Central memory CD4-positive, alpha-beta T cell (primary cell): ENCODE measurements around the gene CACNA2D2.
A peak's percentile ranks its signal among the peaks of the same experiment; 100 is the strongest.

ENCODE experiments used
- DNase-seq: peaks from one replicate; pipeline ENCODE4 v3.0.0; 2022

The CACNA2D2 gene

DNA sequence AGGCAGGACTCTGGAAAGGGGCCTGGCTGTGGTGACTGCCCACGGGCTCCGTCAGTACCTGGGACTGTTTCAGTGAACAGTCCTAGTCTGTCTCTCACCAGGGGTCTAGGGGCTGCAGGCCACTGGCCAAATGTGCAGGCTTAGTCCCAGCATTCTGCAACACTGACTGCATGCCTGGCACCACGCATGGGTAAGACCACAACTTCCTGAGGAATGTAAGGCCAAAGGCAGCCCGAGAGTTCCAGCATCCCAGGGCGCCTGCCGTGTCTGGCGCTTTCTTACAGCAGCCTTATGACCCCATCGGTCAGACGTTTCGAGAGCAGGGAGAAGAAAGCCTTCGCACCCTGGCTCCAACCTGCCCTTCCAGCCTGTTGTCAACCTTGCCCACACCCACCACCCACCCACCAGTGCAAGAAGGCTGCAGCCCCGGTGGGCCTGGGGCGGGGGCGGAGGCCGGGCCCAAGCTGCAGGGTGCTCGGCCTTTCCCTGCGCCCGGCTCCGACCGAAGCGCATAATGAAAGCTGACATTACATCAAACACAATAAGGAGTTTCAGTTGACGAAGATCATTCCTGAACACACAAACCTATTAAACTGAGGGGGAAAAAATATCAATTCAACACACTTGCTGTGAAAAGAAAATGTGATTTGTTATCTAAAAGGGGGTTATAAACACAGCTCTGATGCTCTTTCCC, 114.6 kb downstream of the CACNA2D2 start:
- no peak for DNase-seq

DNA sequence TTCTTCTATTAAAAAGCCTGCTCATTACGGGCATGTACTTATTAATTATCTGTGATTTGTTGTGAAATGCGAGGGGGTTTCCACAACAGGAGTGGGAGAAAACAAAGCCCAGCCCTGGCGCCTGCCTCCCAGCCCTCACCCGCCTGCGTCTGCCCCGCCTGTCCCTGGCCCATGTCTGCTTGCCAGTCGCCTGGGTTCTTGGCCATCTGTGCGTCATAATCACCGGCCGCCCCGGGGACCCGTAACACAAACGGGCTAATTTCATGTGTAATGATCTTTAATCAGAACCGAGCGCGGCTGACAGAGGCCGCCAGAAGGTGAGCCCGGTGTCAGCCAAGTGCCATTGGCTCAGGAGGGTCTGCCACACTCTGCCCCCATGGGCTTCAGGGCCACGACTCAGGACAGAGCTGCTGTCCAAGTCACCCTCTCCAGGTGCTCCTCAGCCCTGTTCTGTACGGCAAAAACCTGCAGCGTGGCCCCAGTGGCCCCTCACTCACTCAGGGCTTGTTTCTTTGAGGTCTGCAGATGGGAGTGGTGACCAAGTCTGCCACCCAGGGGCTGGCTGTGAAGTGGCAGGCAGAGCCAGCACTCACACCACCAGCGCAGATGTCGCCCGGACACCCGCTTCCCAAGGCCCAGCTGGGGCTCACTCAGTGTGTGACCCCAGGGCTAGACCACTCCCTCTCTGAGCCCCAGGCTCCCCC, 115.3 kb downstream of the CACNA2D2 start:
- no peak for DNase-seq

DNA sequence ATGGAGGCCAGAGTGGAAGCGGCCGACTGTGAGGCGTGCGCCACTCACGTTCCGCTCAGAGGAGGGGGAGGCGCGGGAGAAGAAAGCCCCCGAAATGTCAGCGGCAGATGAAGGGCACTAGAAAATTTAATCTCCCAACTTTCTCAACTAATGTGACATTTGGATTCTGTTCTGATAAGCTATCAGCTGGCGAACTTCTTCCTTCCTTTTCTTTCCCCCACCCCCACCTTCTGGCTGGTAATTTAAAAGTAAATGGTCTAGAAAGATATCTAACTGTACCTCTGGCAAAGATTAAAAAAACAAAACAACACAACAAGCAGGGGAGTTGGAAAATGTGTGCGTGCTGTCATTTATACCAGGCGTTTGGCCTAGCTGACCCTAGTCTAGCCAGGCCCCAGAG, 117.7 kb downstream of the CACNA2D2 start:
- DNase-seq, result no peak

DNA sequence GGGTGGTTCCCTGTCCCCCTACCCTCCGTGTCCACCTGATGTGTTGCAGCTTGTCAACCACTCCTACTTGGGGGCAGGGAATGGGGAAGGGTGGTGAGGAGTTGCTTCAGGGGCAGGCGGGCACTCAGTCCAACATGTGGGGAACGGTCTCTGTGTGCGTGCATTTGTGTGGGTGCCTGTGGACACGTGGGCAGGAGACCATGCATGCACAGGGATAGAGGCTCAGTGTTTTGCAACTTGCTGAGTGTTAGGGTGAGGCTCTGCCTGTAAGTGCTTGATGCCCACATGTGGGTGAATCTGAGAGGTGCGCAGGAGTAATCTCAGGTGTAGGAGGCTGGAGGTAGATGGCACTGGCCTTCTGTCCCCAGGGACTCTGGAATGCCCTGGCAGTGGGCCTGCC, 119.7 kb downstream of the CACNA2D2 start:
- DNase-seq, result no peak

DNA sequence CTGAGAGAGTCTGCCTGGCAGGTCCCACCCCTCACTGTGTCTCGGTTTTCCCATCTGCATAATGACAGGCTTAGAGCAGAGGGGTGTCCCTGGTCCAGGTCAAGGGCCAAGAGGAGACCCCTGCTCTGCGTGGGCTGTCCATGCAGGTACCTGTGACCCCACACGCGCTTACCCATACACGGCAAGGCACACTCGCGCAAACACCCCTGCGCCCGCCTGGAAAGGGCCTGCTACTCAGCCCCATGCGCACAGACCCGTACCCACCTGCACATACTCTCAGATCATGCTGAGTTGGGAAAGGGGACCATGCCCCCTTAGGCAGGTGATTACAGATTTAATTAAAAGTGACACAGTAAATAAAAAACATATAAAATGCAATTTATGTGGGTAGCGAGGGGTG, 120.7 kb downstream of the CACNA2D2 start:
- no peak for DNase-seq

DNA sequence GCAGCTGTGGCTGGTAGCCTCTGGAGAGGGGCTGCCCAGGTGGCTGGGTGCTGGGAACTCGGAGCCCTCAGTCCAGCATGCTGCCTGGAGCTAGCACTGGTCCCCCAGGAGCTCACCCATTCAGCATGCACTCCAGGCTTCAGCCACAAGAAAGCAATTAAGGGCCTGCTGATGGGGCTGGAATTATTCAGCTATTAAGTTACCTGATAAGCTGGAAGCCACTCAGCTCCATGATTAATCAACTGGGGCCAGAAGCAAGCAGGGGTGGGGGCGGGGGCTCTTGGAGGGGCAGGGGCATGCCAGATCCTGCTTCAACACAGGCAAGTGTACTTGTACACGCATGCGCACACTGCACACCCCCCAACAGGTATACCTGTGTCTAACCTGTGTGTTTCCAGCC, 122.1 kb downstream of the CACNA2D2 start:
- no peak for DNase-seq

DNA sequence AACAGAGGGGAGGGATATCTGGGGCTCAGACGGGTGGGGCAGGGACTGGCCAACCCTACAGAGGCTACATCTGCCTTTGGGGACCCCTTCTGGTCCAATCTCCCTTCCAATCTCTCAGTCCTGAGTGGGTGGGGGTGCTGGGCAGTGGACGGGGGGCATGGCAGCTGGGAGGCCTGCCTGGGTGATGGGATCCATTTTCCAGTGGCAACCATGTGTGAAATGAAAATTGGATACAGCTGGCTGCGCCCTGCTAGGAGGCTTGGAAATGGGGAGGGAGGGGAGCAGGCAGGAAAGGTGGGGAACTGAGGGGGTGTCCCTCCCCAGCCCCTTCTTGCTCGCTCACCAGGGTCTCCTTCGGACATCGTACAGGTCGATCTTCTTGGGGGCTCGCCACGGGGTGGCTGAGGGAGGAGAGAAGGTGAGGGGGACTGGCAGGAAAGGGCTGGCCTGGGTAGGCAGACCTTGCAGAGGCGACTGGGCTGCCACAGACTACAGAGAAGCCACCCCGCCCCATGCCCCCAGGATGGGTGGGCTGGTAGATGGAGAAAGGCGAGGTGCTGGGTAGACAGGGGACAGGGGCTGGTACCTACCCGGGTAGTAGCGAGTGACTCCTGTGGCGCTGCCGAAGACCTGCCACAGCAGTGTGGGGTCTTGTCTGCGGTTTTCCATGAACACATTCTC, 122.9 kb downstream of the CACNA2D2 start:
- no peak for DNase-seq

DNA sequence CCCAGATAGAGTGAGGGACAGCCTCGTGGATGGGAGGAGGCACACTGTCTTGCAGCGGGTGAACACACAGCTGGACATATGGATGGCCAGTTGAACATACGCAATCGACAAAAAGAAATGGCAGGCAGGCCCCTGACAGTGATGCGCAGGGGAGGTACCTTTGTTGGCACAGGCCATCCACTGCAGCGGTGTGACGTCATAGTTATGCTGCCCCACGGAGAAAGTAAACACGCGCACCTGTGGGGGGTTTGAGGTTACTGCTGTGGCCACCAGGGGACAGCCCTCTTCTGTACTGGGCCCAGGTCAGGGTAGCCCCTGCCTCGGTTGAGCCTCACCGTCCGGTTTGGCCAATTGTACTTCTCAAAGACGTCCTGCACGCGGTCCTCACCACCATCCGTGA, 124.7 kb downstream of the CACNA2D2 start:
- no peak for DNase-seq

DNA sequence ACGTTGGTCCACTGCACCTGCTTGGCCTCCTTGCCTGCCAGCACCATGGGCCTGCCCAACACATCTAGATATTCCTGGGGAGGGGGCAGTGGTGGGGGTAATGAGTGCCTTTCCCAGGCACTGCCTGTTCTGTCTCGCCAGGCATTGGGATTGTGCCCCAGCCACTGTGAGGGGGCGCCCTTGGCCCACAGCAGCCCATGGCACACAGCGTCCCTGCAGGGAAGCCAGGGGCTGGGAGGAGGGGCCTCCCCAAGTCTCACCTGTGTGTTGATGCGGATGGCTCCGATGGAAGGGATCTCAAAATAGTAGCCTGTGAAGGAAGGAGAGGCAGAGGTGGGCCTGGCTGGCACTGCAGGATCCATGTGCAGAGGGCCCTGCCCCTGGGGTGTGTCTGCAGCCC, 125.4 kb downstream of the CACNA2D2 start:
- DNase-seq, result no peak

DNA sequence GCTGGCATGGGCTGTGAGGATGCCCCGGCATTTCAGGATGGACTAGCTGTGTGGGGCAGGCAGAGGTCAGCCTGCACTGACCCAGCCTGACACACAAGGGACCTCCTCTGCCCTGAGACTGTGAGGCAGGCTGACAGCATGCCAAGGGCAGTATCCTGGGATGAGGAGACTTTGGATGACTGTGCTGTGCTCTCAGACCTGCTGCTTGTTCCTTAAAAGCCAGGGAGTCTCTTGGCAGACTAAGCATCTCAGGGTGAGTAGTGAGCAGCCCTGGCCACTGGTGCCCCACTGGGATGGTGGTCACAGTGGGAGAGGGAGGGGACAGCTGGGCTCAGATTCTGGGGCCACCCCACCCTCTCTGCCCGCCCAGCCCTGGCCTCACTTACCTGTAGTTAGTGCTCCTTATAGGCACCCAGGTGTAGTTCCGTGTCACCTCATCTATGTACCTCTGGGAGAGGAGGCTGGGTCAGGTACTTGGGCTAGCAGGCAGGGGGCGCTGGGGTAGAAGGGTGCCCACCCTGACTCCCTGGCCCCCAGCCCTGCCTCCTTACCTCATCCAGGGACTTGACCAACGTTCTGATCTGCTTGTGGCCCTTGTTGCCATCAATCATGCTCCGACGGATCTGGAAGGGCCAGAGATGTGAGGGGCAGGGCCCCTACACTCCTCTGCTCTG, 128.0 kb downstream of the CACNA2D2 start:
- no peak for DNase-seq

DNA sequence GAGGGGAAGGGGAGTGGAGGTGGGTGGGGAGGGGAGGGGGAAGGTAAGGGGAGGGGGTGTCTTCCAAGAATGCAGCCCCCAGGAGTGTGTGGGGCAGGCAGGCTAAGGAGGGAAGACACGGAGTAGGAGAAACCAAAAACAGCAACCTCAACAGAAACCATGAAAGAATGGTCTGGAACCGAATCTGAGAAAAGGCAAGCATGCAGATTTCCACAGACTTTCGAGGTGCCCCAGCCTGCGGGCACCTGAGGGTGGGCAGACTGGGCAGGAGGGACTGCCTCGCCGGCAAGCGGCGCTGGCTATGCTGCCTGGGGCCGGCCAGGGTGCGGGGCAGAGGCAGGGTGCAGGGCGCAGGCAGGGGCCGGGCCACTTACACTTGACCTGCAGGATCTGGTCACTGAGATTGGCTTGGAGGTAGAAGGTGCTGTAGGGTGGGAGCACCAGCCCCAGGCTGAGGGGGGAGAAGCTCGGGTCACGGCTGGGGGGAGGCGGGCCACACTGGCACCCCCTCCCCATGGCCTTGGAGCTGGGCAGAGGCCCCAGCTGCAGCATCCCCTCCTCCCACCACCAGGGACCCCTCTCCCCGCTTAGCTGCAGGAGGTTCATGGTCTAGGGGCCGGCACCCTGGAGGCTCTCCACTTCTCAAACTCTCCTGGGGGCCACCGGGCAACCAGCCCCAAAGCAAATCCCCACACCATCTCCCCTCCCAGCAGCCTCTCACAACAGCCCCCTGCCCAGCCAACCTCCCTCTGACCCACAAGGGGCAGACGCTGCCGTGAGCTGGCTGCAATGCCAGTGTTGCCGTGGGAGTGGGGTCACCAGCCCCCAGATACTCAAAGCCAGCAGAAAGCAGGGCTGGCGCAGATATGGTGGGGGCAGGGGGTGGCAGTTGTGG, 128.8 kb downstream of the CACNA2D2 start:
- DNase-seq, result no peak

DNA sequence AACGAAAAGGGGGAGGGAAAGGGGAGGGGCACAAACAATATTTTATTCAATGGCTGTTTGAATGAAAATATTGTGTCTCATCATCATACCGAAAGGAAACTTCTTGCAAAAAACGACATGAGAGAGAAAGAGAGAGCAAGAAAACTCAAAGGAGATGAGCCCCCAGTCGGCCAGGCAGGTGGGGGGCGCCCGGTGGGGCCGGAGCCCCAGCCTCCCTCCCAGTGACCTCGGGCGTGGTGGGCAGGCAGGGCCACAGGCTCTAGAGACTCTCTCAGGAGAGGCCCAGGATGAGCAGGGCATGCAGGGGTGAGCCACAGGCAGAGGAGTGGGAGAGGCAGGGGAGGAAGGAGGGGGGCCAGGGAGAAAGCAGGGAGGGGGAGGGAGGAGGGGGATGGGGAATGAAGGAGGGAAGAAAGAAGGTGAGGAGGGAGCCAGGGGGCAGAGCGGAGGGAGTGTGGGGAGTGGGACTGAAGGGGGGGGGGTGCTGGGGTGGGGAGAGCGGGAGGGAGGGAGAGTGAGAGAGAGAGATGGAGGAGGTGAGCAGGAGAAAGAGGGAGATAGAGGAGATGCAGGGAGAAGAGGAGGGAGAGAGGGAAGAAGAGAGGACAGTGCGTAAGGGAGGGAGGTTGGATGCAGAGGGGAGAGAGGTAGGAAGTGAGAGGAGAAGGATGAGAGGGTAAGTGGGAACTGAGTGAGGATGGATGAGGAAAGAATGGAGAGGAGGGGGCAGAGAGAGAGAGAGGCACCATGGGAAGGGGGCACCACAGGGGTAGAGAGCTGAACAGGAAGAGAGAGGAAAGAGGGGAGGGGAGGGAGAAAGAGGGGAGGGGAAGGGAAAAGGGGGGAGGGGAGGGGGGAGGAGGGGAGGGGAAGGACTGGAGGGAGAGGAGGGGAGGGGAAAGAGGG, 130.0 kb downstream of the CACNA2D2 start:
- DNase-seq, result no peak

DNA sequence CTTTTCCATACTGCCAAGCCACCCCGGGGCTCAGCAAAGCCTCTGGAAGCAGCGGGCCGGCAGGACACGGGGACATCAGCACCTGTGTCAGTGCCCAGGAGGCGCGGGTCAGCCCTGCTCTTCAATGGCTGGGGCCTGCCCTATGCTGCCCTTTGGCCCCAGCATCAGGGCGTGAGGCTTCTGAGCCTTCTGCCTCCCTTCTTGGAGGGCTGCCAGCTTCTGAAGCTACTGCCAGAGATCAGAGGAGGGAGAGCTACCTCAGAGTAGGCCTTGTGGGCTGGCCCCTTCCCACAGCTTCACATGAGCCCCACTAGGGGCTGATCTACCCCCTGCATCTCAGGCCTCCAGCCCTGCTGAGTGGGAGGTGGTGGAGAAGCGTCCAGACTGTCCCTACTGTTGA, 131.1 kb downstream of the CACNA2D2 start:
- DNase-seq, result no peak

DNA sequence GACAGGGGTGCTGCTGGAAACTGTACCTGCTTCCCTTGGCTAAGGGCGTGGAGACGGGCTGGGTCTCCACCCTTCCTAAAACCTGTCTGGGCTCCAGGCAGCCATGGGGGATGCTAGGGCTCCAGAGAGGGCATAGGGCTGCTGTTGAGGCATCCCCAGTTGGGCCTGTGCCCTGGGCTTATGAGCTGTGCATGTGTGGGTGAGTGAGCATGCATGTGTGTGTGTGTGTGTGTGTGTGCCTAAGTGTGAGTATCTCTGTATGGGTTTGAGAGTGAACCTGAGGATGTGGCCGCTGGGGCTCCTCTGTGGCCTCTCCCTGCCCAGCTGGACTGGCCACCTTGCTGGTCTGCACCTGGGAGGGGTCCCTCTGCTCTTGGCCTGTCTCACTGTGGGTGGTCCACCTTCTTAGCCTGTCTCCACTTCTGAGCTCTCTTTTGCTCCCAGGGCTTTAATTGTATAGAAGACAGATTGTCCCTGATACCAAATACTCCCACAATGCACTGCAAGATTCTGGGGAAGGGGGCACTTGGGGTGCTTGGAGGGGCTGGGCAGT, 132.2 kb downstream of the CACNA2D2 start:
- DNase-seq, result no peak

DNA sequence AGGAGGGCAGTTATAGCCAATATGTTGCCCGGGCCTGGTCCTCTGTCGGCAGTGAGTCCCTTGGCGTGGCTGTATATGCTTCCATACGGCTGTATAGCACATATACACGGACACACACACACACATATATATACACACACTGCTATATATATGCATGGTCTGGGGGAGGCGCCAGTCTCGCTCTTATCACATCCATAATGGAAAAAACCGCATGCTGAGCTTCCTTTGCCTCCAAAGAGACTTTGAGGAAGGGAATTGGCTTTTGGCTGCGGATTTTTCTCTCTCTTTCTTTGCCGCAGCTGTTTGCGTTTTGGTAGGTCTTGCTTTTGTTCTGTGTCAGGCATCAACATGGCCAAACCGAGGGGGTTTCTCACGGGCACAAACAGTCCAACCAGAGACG, 132.8 kb downstream of the CACNA2D2 start:
- no peak for DNase-seq

DNA sequence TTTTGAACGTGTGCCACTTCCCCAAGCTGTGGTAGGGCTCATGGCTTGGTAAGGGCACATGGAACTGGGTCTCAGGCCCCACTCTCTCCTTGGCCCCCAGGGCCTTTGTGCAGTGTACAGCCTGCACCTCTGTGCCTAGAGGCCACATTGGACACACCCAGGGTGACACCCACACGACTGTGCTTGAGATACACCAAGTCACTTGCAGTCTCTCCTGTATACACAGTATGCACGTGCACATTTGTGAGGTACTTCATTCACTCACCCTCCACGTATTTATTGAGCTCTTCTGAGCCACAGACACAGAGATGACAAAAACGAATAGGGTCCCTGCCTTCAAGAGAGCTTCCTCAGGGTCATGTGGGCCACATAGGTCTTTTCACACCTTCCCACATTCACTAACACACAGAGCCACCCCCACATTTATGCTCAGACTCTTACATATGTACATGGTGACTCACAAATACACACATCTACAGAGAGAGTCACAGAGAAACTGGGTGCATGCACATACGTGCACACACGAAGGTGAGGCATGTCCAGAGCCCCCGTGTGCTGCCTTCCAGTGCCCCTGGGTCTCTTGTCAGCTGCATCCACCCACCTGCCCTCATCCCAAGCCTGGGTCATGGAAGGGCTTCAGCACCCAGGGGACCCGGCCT, 134.3 kb downstream of the CACNA2D2 start:
- DNase-seq, result no peak

DNA sequence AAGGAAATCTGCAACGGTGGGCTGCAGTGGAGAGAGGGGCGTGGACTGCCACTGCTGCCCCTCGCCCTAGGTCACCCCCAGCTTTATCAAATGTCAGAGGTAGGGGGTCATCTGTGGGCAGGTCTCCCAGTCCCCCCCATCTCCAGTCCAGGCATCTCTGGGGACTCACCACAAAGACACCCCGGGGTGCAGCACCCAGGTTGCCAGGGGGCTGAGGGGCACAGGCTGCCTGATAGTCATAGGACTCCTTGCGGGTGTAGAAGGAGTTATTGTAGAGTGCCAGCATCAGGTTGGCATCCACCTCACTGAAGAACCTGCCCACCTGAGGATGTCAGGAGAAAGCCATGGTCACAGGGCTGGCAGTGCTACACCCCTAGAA, 137.6 kb downstream of the CACNA2D2 start:
- DNase-seq, result no peak

DNA sequence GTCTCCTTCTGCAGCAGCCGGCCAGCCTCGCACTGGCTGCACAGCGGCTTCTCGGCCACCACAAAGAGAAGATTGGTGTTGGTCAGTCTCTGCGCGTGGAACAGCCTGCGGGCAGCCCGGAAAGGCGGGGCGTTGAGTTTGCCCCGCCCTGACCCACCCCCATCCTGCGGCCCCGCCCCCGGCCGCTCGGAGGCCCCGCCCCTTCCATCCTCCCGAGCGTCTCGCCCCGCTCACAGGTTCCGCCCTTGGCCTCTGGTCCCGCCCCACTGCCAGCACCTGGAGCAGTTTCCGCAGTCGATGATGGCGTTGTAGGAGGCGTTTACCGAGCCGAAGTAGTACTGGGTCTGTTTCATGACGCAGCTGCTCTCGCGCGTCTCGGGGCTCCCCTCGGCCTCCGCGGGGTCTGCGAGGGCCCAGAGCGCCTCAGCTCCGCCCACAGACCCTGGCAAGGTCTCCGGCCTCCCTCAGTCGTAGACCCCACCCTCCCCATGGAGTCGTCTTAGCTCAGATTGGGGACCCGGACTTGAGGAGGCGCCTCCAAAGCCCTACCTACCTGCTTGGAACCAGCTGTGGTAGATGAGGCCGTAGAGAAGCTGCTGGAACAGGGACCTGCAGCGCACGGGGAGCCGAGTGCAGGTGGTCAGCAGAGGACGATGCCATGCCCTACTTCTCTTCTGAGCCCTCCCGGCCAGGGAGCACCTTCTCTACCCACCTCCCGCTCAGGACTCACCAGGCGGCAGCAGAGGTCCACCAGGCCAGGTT, 138.2 kb downstream of the CACNA2D2 start:
- peak; percentile 93 for DNase-seq

DNA sequence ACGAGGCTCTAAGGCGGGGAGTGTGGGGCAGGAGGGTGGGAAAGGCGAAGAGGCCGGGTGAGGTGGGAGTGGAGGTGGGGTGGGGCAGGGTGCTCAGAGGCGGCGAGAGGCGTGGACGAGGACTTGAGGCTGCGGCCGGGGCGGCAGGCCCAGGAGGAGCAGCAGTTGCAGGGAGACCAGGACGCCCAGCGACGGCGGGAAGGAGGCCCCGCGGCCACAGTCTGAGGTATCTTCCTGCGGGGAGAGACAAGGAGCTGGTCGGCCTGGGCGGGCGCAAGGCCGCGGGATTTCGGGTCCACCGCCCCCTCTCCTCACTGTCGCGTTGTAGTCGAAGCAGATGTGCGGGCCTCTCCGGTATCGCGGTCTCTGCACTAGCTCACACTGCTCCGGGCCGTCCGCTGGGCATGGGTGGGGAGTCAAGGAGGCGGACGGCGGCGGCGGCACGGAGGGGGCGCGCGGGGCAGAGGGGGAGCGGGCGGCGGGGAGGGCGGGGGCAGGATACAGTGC, 138.8 kb downstream of the CACNA2D2 start:
- DNase-seq, result no peak

DNA sequence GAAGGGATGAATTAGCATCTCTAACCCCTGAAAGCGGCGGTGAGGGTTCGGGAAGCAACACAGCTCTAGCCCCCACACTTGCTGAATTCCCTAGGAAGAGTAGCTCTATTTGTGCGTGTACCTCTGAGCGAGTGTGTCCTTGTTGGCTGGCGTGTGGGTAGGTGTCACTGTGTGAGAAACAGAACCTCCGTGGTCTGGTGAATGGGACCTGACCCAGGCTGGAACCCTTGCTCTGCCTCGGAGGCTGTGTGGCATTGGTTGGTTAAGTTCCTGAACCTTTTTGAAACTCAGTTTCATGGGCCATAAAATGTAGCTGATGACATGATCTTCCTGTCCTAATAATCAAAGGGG, 143.7 kb downstream of the CACNA2D2 start:
- no peak for DNase-seq
